ENCODE measurements around the gene GGPS1.

The GGPS1 gene

DNA sequence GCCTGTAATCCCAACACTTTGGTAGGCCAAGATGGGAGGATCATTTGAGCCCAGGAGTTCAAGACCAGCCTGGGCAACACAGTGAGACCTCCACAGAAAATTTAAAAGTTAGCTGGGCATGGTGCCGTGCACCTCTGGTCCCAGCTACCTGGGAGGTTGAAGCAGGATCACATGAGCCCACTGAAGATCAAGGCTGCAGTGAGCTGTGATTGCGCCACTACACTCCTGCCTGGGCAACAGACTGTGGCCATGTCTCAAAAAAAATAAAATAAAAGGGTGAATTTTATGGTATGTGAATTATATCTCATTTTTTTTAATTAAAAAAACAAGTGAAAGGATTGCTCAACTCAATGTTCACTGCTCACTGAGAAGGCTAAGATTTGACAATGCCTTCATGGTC, 9.1 kb upstream of the GGPS1 start:
- H3K36me3 Mint-ChIP-seq (ENCODE audit: low read depth) = peaks cover 34% of the 10 kb centered on the region
- H3K27ac Mint-ChIP-seq = peak overlapping the region; percentile 68
- H3K9me3 Mint-ChIP-seq = no peaks in the 10 kb centered on the region
- no peak overlapping the region for H3K4me3 Mint-ChIP-seq
- no peaks in the 10 kb centered on the region for H3K27me3 Mint-ChIP-seq
- ATAC-seq (no peak), DNase-seq (no peak)
- peaks cover 78% of the 10 kb centered on the region for H3K4me1 Mint-ChIP-seq

DNA sequence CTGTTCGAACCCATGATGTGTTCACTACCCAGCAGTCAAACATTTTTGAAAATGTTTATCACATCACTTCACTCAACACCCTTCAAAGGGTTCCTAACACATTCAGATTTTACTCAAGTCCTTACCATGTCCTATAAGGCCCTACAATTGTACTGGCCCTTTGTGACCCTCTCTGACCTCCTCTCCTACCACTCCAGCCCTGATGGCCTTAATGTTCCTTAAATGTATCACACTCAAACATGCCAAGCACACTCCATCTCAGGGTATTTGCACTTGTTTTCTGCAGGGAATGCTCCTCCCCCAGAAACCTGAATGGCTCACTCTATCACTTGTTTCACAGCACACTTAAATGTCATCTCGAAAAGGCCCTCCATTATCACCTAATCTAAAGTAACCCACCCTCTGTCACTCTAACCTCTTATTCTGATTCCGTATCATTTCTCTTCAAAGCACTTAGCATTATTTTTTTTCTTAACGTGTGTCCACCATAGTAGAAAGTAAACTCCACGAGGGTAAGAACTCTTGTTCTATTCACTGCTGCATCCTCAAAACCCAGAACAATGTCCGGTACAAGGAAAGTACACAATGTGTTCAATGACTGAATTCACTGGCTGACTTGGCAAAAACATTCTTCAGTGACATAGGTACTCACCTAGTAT, 7.7 kb upstream of the GGPS1 start:
- Mint-ChIP-seq H3K27me3 (no peaks in the 10 kb centered on the region), H3K27ac (peak overlapping the region; percentile 68), H3K4me1 (peaks cover 79% of the 10 kb centered on the region), H3K4me3 (peak overlapping the region; percentile 0), H3K36me3 (ENCODE audit: low read depth) (peaks cover 37% of the 10 kb centered on the region), H3K9me3 (no peaks in the 10 kb centered on the region)
- ATAC-seq (no peak), DNase-seq (no peak)

DNA sequence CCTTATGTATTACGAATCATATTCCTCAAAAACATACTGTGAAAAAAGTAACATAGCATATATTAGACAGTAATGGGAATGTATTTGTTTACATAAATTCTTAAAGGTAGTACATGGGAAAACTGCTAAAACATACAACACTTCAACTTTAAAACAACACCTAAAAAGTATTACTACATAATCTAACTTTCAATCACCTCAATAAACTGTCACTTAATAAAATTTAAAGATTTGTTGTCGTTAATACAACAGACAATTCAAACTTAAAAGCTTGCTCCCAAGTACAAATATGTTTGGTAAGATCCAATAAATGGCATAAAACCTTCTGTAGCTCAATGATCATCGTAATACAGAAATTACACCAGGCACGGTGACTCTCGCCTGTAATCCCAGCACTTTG, 4.1 kb upstream of the GGPS1 start:
- no peak for ATAC-seq
- no peaks in the 10 kb centered on the region for H3K27me3 Mint-ChIP-seq

DNA sequence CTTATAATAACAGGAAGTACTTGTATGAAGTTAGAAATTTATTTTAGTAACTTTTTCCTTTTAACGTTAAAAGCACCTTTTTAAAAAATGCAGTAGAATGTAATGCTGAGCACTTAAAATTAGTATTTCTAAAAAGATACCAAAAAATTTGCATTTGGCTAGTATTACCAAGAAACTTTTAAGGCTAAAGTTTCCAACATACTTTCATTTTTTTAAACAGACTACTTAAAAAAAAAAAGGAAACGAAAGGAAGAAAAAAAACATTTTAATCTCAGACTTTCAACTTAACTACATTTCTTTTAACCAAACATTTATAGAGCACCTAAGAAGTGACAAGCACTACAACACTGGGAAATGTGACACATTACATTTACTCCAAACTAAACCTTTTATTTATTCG, 3.2 kb upstream of the GGPS1 start:
- Mint-ChIP-seq H3K4me1 (peaks cover 60% of the 10 kb centered on the region), H3K9me3 (no peaks in the 10 kb centered on the region), H3K27ac (peak overlapping the region; percentile 90), H3K36me3 (ENCODE audit: low read depth) (peaks cover 31% of the 10 kb centered on the region), H3K4me3 (peak overlapping the region; percentile 94), H3K27me3 (no peaks in the 10 kb centered on the region)
- DNase-seq (no peak), ATAC-seq (no peak)

More for the DNA sequence above, 4.1 kb upstream of the GGPS1 start:
- Mint-ChIP-seq H3K4me1 (peaks cover 64% of the 10 kb centered on the region), H3K4me3 (peak overlapping the region; percentile 94), H3K9me3 (no peaks in the 10 kb centered on the region), H3K36me3 (ENCODE audit: low read depth) (peaks cover 34% of the 10 kb centered on the region), H3K27ac (peak overlapping the region; percentile 76)
- no peak for DNase-seq

DNA sequence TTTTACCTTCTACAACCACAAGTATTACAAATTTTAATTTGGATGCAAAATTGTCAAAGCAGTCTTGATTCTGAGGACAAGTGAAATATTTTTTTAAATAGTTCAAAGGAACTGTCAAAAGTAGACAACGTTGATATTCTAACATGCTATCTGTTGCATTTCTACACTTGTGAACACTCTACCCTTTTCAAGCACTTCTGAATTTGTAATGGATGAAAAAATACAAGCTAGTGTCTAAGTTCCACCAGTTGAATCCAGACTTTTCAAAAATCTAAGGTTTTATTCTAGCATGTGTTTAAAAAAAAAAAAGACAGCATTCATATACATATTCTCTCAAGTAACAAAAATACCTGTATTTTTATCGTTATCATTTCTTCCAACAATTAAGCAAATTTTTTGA, 2.5 kb upstream of the GGPS1 start:
- no peak for ATAC-seq
- H3K27me3 Mint-ChIP-seq = no peaks in the 10 kb centered on the region
- H3K4me3 Mint-ChIP-seq = peak overlapping the region; percentile 94
- no peaks in the 10 kb centered on the region for H3K9me3 Mint-ChIP-seq
- H3K36me3 Mint-ChIP-seq (ENCODE audit: low read depth) = peaks cover 29% of the 10 kb centered on the region
- no peak for DNase-seq
- H3K4me1 Mint-ChIP-seq = peaks cover 53% of the 10 kb centered on the region
- H3K27ac Mint-ChIP-seq = peak overlapping the region; percentile 90

DNA sequence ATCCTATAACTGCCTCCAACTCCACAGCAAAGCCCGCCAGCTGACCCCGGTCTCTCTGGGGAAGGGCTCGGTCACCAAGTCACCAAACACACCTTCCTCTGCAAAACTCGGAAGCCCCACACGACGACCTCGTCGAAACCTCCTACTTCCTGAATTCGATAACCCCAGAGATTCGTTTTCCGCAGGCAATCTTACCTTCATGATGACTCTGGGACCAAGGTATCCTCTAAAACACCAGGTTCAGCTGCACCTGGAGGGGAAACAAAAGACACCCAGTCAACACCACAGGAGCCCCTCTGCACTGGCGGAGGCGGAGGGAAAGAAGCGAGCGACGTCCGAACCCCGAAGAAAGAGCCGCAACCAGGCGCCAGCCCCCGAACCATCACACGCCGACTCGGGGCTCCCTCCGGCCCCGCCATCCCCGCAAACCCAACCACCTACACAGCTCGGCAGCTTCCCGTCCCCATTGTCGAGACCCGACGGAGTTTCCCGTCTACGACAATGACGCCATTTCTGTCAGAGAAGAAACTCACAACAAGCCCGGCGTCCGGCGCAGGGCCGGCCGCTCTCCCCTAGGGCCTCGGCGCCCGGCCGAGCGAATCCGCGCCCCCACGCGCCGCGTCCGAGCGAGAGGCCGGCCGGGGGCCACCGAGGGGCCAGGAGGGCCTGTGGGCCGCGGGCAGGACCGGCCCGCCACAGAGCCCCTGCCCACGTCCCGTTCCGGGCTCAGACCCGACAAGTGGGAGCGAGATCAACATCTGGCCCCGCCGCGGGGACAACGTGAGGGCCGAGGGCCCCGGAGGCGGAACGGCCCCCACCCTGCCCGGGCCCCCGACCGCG, 1.4 kb upstream of the GGPS1 start:
- peak; percentile 6 for ATAC-seq
- peak overlapping the region; percentile 90 for H3K27ac Mint-ChIP-seq
- peaks cover 45% of the 10 kb centered on the region for H3K4me1 Mint-ChIP-seq

DNA sequence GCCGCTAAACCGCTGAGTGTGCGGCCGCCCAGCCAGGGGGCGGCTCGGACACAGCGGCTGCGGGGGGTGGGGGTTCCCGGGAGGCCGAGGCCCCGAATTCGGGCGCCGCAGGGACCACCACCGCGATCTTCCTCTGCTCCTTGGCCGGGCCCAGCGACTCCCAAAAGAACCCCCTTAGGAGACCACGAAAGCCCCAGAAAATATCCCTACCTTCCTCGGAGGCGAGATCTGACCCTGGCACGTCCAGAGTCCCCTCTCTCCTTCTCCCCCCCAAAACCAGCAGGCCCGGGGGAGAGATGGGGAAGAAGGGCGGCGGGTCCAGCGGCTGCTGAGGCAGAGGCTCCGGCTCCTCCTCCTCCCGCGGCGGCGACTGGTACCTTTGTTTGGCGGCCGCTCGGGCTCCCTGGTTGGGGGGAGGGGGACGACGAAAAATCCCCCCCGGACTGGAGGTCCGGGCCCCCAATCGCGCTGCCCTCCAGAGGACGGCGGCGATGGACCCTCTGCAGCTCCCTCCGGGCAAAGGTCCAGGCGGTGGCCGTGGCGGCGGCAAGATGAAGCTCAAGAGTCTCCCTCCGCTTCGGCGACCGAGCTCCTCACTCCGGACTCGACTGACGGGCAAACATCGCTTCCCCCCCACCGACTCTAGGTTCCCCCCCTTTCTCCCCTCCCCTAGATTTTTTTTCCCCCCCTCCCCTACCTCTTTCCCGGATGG, 655 bp upstream of the GGPS1 start, which contains the start of gene ARID4B:
Gene ARID4B (minus strand): TSS at position 621 of the 712 bp plus-strand sequence. CDS start 1,260 bp downstream, outside the sequence.
- Mint-ChIP-seq H3K36me3 (ENCODE audit: low read depth) (peaks cover 25% of the 10 kb centered on the region), H3K27ac (peak within 1 kb of the TSS; percentile 90), H3K4me3 (peak within 1 kb of the TSS; percentile 94), H3K9me3 (no peaks in the 10 kb centered on the region), H3K27me3 (no peaks in the 10 kb centered on the region), H3K4me1 (peaks cover 42% of the 10 kb centered on the region)
- ATAC-seq (no peak), DNase-seq (peak; percentile 68)

More for the DNA sequence above, 1.4 kb upstream of the GGPS1 start:
- peak overlapping the region; percentile 94 for H3K4me3 Mint-ChIP-seq
- peaks cover 30% of the 10 kb centered on the region for H3K36me3 Mint-ChIP-seq (ENCODE audit: low read depth)
- no peaks in the 10 kb centered on the region for H3K27me3 Mint-ChIP-seq
- peak; percentile 66 for DNase-seq
- H3K9me3 Mint-ChIP-seq = no peaks in the 10 kb centered on the region

DNA sequence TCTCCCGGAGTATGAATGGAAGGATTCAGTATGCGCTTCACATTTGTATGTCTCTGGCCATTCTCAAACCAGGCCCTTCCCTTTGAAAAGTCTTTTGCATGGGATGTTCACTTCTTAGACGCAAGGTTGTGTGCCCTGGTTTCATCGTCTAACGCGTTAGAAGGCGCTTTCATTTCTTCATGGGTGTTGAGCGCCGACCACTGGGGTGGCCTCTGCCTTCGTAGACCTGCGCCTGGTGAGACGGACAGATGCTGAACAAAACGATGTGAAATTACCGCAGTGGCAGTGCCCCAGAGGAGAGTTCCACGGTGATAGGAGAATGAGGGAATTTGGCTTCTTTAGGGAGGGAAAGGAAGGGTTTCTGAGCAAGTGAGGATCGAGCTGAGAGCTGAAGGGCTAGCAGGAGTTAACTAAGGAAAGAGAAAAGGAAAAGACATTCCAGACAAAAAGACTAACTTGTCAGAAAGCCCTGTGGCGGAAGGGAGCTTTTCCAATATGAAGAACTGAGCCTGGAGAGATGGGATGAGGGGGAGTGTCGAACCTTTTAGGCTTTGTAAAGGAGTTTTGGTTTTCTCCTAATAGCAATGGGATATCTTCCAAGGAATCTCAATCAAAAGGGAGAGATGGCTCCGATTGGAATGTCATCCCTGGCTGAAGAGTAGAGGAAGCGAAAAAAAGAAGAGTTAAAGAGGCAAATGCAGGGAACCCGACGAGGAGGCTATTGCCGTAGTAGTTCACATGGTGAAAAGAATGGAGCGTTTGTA, 951 bp downstream of the GGPS1 start:
- no peak overlapping the region for H3K27ac Mint-ChIP-seq
- ATAC-seq (peak; percentile 9), DNase-seq (peak; percentile 48)
- H3K36me3 Mint-ChIP-seq (ENCODE audit: low read depth) = peaks cover 25% of the 10 kb centered on the region
- no peak overlapping the region for H3K4me3 Mint-ChIP-seq
- no peaks in the 10 kb centered on the region for H3K27me3 Mint-ChIP-seq
- peaks cover 34% of the 10 kb centered on the region for H3K4me1 Mint-ChIP-seq
- no peaks in the 10 kb centered on the region for H3K9me3 Mint-ChIP-seq

DNA sequence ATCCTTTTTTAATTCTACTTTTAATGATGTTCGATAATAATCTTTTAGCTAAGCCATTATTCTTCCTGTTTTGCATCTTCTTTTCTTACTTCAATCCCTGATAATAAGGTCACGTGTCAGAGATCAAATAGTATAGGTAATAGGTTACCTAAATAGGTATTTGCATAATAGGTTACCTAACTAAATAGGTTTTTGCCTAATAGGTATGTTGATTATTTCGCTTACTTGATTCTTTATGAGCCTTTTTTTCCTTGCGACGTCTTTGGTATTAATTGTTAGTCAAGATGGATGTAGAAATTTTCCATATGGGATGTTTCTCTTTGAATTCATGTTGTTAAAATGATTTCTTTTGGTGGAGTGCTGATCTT, 2.5 kb downstream of the GGPS1 start:
- Mint-ChIP-seq H3K36me3 (ENCODE audit: low read depth) (peaks cover 20% of the 10 kb centered on the region), H3K27me3 (no peaks in the 10 kb centered on the region), H3K4me1 (peaks cover 19% of the 10 kb centered on the region), H3K4me3 (no peak overlapping the region), H3K27ac (no peak overlapping the region), H3K9me3 (no peaks in the 10 kb centered on the region)
- DNase-seq (no peak), ATAC-seq (no peak)

DNA sequence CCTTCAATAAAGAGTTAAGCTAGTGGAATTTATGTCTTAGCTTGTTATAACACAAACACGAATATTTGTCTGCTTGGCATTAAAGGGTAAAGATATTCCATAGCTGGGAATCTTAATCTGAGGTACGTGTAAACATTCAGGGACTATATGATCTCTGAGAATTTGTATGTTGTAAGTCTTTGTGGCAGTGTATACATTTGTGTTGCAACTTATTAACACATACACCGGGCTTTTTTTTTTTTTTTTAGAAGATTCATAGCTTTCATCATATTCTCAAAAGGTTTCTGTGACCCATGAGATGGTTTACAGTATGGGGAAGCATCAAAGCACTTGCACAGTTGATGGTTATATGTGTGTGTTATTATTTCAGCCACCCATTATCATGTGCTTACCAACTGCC, 3.0 kb downstream of the GGPS1 start:
- H3K36me3 Mint-ChIP-seq (ENCODE audit: low read depth) = peaks cover 17% of the 10 kb centered on the region

DNA sequence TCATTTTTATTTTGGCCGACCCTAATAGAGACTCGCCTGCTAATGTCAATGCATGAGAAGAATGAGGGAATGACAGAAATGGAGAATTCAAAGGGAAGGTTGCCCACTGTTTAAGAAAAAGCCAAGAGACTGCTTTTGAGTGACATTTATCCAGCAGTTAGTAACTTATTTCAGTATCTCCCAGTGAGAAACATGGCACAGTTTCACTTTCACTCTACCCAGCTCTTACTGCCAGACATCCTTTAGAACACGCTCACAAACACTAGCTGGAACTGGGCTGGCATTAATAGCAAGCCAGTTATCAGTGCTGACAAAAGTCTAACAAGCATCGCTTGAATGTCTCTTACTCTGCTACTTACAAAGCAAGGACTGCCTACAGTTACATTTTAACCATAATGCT, 8.5 kb downstream of the GGPS1 start:
- no peaks in the 10 kb centered on the region for H3K9me3 Mint-ChIP-seq
- DNase-seq = no peak
- ATAC-seq = peak; percentile 84

More for the DNA sequence above, 3.0 kb downstream of the GGPS1 start:
- Mint-ChIP-seq H3K27me3 (no peaks in the 10 kb centered on the region), H3K4me1 (peaks cover 20% of the 10 kb centered on the region), H3K9me3 (no peaks in the 10 kb centered on the region), H3K27ac (no peak overlapping the region), H3K4me3 (no peak overlapping the region)
- DNase-seq (no peak), ATAC-seq (no peak)

DNA sequence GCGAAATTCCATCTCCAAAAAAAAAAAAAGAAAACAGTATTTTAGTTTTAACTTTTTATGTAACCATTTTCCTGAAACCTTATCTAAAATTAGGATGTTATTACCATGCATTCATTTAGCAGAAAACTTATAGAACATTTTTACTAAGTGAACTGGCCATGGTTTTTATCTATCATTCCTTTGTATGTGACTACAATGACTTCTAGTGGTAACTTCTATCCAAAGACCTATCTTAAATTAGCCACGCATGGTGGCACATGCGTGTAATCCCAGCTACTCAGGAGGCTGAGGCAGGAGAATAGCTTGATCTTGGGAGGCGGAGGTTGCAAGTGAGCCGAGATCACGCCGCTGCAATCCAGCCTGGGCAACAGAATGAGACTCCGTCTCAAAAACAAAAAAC, 11.4 kb downstream of the GGPS1 start:
- H3K4me1 Mint-ChIP-seq = peaks cover 26% of the 10 kb centered on the region
- DNase-seq = no peak
- peaks cover 23% of the 10 kb centered on the region for H3K36me3 Mint-ChIP-seq (ENCODE audit: low read depth)
- H3K4me3 Mint-ChIP-seq = no peak overlapping the region
- no peaks in the 10 kb centered on the region for H3K9me3 Mint-ChIP-seq
- no peak overlapping the region for H3K27ac Mint-ChIP-seq
- H3K27me3 Mint-ChIP-seq = no peaks in the 10 kb centered on the region
- ATAC-seq = no peak

More for the DNA sequence above, 8.5 kb downstream of the GGPS1 start:
- Mint-ChIP-seq H3K36me3 (ENCODE audit: low read depth) (peaks cover 13% of the 10 kb centered on the region), H3K27me3 (no peaks in the 10 kb centered on the region), H3K27ac (peak overlapping the region; percentile 55), H3K4me1 (peaks cover 26% of the 10 kb centered on the region), H3K4me3 (peak overlapping the region; percentile 42)

DNA sequence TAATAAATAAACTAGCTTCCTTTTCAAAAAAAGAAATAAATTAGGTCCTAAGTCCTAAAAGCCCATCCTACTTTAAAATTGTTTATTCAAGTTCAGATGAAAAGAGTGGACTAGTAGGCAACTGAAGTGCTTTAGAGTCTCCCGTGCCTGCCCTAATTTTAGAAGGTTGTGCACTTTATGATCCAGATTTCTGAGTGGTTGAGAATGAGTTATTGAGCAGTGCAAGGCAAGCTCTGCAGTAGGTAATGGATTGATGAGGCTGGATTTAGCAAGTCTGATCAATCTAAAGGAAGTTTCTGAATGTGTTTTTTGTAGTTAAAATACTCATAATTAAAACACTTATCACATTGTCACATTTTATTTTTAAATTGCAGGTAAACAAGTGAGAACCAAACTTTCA, 13.0 kb downstream of the GGPS1 start:
- no peaks in the 10 kb centered on the region for H3K27me3 Mint-ChIP-seq
- peaks cover 30% of the 10 kb centered on the region for H3K36me3 Mint-ChIP-seq (ENCODE audit: low read depth)
- H3K27ac Mint-ChIP-seq = no peak overlapping the region

DNA sequence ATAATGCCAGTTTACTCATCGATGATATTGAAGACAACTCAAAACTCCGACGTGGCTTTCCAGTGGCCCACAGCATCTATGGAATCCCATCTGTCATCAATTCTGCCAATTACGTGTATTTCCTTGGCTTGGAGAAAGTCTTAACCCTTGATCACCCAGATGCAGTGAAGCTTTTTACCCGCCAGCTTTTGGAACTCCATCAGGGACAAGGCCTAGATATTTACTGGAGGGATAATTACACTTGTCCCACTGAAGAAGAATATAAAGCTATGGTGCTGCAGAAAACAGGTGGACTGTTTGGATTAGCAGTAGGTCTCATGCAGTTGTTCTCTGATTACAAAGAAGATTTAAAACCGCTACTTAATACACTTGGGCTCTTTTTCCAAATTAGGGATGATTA, 13.7 kb downstream of the GGPS1 start:
- peaks cover 21% of the 10 kb centered on the region for H3K4me1 Mint-ChIP-seq
- H3K27me3 Mint-ChIP-seq = no peaks in the 10 kb centered on the region
- DNase-seq (no peak), ATAC-seq (no peak)
- no peak overlapping the region for H3K27ac Mint-ChIP-seq
- no peaks in the 10 kb centered on the region for H3K9me3 Mint-ChIP-seq
- peaks cover 27% of the 10 kb centered on the region for H3K36me3 Mint-ChIP-seq (ENCODE audit: low read depth)
- no peak overlapping the region for H3K4me3 Mint-ChIP-seq

More for the DNA sequence above, 13.0 kb downstream of the GGPS1 start:
- H3K9me3 Mint-ChIP-seq = no peaks in the 10 kb centered on the region
- H3K4me3 Mint-ChIP-seq = no peak overlapping the region
- ATAC-seq (no peak), DNase-seq (no peak)
- H3K4me1 Mint-ChIP-seq = peaks cover 27% of the 10 kb centered on the region

Data from activated naive CD8-positive, alpha-beta T cell treated with anti-CD3 and anti-CD28 coated beads, Interleukin-2, amount 50 U/mL, for 24 hours (primary cell).